COR-L47 (cell line): ENCODE results near the gene PIGS.

Experiments used
- DNase-seq: peaks from one replicate; lab custom pipeline; 2025; lab: John Stamatoyannopoulos, UW

Gene PIGS

GRCh38 chr17:28550858-28551257 is 20.5 kb downstream of the PIGS start:
- no peak for DNase-seq

- DNase-seq, result peak; percentile 31
These were observed 21.8 kb downstream of the PIGS start for GRCh38 chr17:28549236-28550132.

GRCh38 chr17:28548417-28549130 is 22.8 kb downstream of the PIGS start:
- DNase-seq, result no peak

GRCh38 chr17:28547623-28548416 is 23.5 kb downstream of the PIGS start:
- DNase-seq, result peak; percentile 27

- DNase-seq, result no peak
These were observed 24.2 kb downstream of the PIGS start for GRCh38 chr17:28547096-28547622.

- DNase-seq, result no peak
These were observed 25.4 kb downstream of the PIGS start for GRCh38 chr17:28545787-28546415.

- no peak for DNase-seq
These were observed 26.2 kb downstream of the PIGS start for GRCh38 chr17:28545141-28545503.

GRCh38 chr17:28544402-28545140 is 26.8 kb downstream of the PIGS start:
- no peak for DNase-seq

GRCh38 chr17:28541439-28541838 is 29.9 kb downstream of the PIGS start:
- DNase-seq, result no peak

- no peak for DNase-seq
These were observed 31.1 kb downstream of the PIGS start for GRCh38 chr17:28540231-28540630.

GRCh38 chr17:28538296-28538895 is 32.9 kb downstream of the PIGS start:
- no peak for DNase-seq

- DNase-seq, result no peak
These were observed 34.1 kb downstream of the PIGS start for GRCh38 chr17:28537219-28537610.

- DNase-seq, result no peak
These were observed 34.6 kb downstream of the PIGS start for GRCh38 chr17:28536532-28537218.

- DNase-seq, result no peak
These were observed 36.5 kb downstream of the PIGS start for GRCh38 chr17:28534740-28535375.

- DNase-seq, result no peak
These were observed 38.1 kb downstream of the PIGS start for GRCh38 chr17:28533091-28533807.

GRCh38 chr17:28532050-28532960 is 39.0 kb downstream of the PIGS start:
- DNase-seq, result no peak

- DNase-seq, result no peak
These were observed 40.4 kb downstream of the PIGS start for GRCh38 chr17:28530926-28531325.

- DNase-seq, result no peak
These were observed 41.1 kb downstream of the PIGS start for GRCh38 chr17:28530250-28530649.
